GM12878 (cell line): Measurements from ENCODE around the gene KRT81. TPM values are rescaled to one million over a fixed set of nuclear protein-coding genes. Genes with fewer than 3 reads are reported as not detected.

Source experiments
- ATAC-seq: fragments of 200-7000 bp; cut with Tn5 transposase; 3 replicates; pipeline ENCODE4 v1.9.1; 2020; ENCODE audit warnings: mild to moderate bottlenecking, moderate library complexity
- BruUV-seq: library from RNA; stranded (reverse); fragments of 400-500 nt; replicated peaks from 2 replicates; lab custom pipeline; 2021; lab: Mats Ljungman, UMichigan
- CTCF ChIA-PET: fragments of 300-600 bp; sonication (Branson Sonifier 250); formaldehyde crosslinking; extraction: SDS; loops from one replicate; lab custom pipeline; 2021; ENCODE audit warnings: inconsistent platforms; lab: Yijun Ruan, JAX
- POLR2A ChIA-PET: fragments of 350-600 bp; formaldehyde crosslinking; extraction: SDS; loops from one replicate; lab custom pipeline; 2021; ENCODE audit warnings: inconsistent platforms; lab: Charles Lee
- RAD21 ChIA-PET: fragments of 300-600 bp; sonication (Branson Sonifier 250); formaldehyde crosslinking; loops from one replicate; lab custom pipeline; 2023; ENCODE audit warnings: antibody characterized with exemption; ENCODE audit not compliant: unreplicated experiment; lab: Charles Lee
- SMC1A ChIA-PET: fragments of 300-600 bp; sonication (Branson Sonifier 250); formaldehyde crosslinking; loops from one replicate; lab custom pipeline; 2023; ENCODE audit not compliant: unreplicated experiment, uncharacterized antibody; lab: Charles Lee
- DNase-seq: peaks from one replicate; pipeline ENCODE4 v3.0.0-alpha.2; 2011; ENCODE audit warnings: low read depth, low spot score
- FAIRE-seq: peaks from 3 replicates; lab custom pipeline; 2011; peaks lifted over from hg19 to GRCh38; lab: Jason Lieb, UNC
- H2AFZ ChIP-seq: 2 replicates; pipeline ENCODE4 v1.6.0; 2011; ENCODE audit warnings: low read depth, low read length, control low read depth; ENCODE audit not compliant: control insufficient read depth
- H3K27ac ChIP-seq: 2 replicates; pipeline ENCODE4 v1.5.1; 2011; ENCODE audit warnings: control low read depth; ENCODE audit not compliant: control insufficient read depth, insufficient read depth
- H3K27me3 ChIP-seq, 2 experiments: replicated peaks in 1 of 2; 2 replicates each; pipeline versions ENCODE4 v1.6.0 to v1.6.1; 2011; ENCODE audit warnings: low read length in 1 of 2; ENCODE audit not compliant: control insufficient read depth in 2 of 2, insufficient read depth in 2 of 2
- H3K36me3 ChIP-seq, 2 experiments: 2 replicates each; pipeline ENCODE4 v1.5.1; 2011; ENCODE audit warnings: low read length in 1 of 2; ENCODE audit not compliant: control insufficient read depth in 2 of 2, insufficient read depth in 2 of 2
- H3K4me1 ChIP-seq: 2 replicates; pipeline ENCODE4 v1.6.1; 2011; ENCODE audit warnings: mild to moderate bottlenecking, low read length, moderate library complexity, mixed read lengths; ENCODE audit not compliant: control insufficient read depth, insufficient read depth
- H3K4me2 ChIP-seq: 2 replicates; pipeline ENCODE4 v1.6.0; 2011; ENCODE audit warnings: control low read depth; ENCODE audit not compliant: control insufficient read depth, insufficient read depth
- H3K4me3 ChIP-seq: fragments of 200-600 bp; sonication (generic); 2 replicates; pipeline ENCODE4 v1.5.1; 2016
- H3K79me2 ChIP-seq: 2 replicates; pipeline ENCODE4 v1.6.0; 2011; ENCODE audit warnings: low read length; ENCODE audit not compliant: control insufficient read depth, insufficient read depth
- H3K9ac ChIP-seq: 2 replicates; pipeline ENCODE4 v1.8.0; 2011; ENCODE audit warnings: low read length, control low read depth, mixed read lengths; ENCODE audit not compliant: control insufficient read depth, insufficient read depth
- H3K9me3 ChIP-seq: replicated peaks from 3 replicates; pipeline ENCODE4 v1.5.1; 2011; ENCODE audit warnings: mild to moderate bottlenecking, low read length; ENCODE audit not compliant: control insufficient read depth, insufficient read depth
- H4K20me1 ChIP-seq: 2 replicates; pipeline ENCODE4 v1.6.0; 2011; ENCODE audit not compliant: control insufficient read depth, insufficient read depth
- BCL11A ChIP-seq: IDR thresholded peaks from 2 replicates; pipeline ENCODE4 v1.6.1; 2011; ENCODE audit warnings: low read depth, low read length
- CBFB ChIP-seq: IDR thresholded peaks from 2 replicates; pipeline ENCODE4 v1.6.1; 2016; ENCODE audit warnings: antibody characterized with exemption, low read depth
- CREB1 ChIP-seq: IDR thresholded peaks from 2 replicates; pipeline ENCODE4 v1.6.1; 2012; ENCODE audit warnings: low read depth, mild to moderate bottlenecking, inconsistent platforms
- JUNB ChIP-seq: IDR thresholded peaks from 2 replicates; pipeline ENCODE4 v1.6.1; 2016; ENCODE audit warnings: antibody characterized with exemption, mild to moderate bottlenecking
- PKNOX1 ChIP-seq: fragments of 450-650 bp; IDR thresholded peaks from 2 replicates; pipeline ENCODE4 v1.6.1; 2016; ENCODE audit warnings: mild to moderate bottlenecking
- TBL1XR1 ChIP-seq: IDR thresholded peaks from 2 replicates; pipeline ENCODE4 v1.6.1; 2012; ENCODE audit warnings: low read depth, low read length, improper control_type of control experiment
- ZNF622 ChIP-seq: fragments of 450-650 bp; IDR thresholded peaks from 2 replicates; pipeline ENCODE4 v1.6.1; 2017; ENCODE audit warnings: mild to moderate bottlenecking, inconsistent platforms
- WGBS: methylation state at CpG from one replicate; pipeline ENCODE4 v1.1.6; 2016; ENCODE audit warnings: low lambda C conversion rate; ENCODE audit not compliant: insufficient replicate concordance, insufficient coverage; ENCODE audit errors: missing lambda C conversion rate; 5-methylcytosine and 5-hydroxymethylcytosine counted together
- in situ Hi-C: fragments of 300-500 bp; cut with MboI; formaldehyde crosslinking; loops from 9 replicates; pipeline ENCODE4 v1.14.3; 2018; ENCODE audit warnings: mixed read lengths
- intact Hi-C: fragments of 100-400 bp; cut with micrococcal nuclease; formaldehyde crosslinking; loops from one replicate; pipeline ENCODE4 v1.14.2; 2022; ENCODE audit not compliant: unreplicated experiment
- polyA plus RNA-seq, 11 experiments: library from polyadenylated mRNA; depleted of rRNA in 4 of 11; unstranded in 6 of 11; stranded (reverse) in 5 of 11; fragments of >200 nt; fragmentation: Nextera tagmentation in 4 of 11; fragmentation: Illumina TruSeq in 1 of 11; extraction: Ambion mirVana in 4 of 11; extraction: Trizol in 1 of 11; gene quantifications; 1 replicate in 1 of 11; 2 replicates in 10 of 11; pipeline versions ENCODE4 v1.2.1 to v1.2.3, GENCODE V29; 2011 to 2016; ENCODE audit warnings: inconsistent platforms in 2 of 11, missing spikeins in 2 of 11, low read depth in 1 of 11
- total RNA-seq, 4 experiments: library from RNA; depleted of rRNA in 3 of 4; stranded (reverse); fragments of >200 nt in 3 of 4; fragmentation: Illumina TruSeq in 1 of 4; extraction: Trizol in 1 of 4; gene quantifications; 2 replicates each; pipeline versions ENCODE4 v1.2.1 to v1.2.3, GENCODE V29; 2013 to 2021

Gene KRT81
- total and polyA plus RNA-seq, 10 of the 15 experiments (the other 5 are each of a cell fraction or from before 2014, with no cell fraction given): 0.05 to 0.15 TPM; not detected in 8

- TF ChIP-seq PKNOX1: no peak
Measured at GRCh38 chr12:52319097-52319496, 27.8 kb upstream of the KRT81 start (continued).

GRCh38 chr12:52318241-52318990 is 27.1 kb upstream of the KRT81 start:
- H3K27ac ChIP-seq: no peak overlapping the region
- FAIRE-seq (no peak), DNase-seq (no peak)
- no TSS peak for BruUV-seq
- no peak overlapping the region for H3K4me3 ChIP-seq
- no peak overlapping the region for H3K4me2 ChIP-seq
- ChIA-PET RAD21 (no interaction called here), SMC1A (no interaction called here), POLR2A (no interaction called here)
- 24% methylated on average over 10 of the region's 11 CpGs for WGBS
- no peak overlapping the region for H3K9ac ChIP-seq
- intact Hi-C loops: no loop called here
- no peaks in the 10 kb centered on the region for H3K9me3 ChIP-seq
- in situ Hi-C loops: no loop called here
- no peaks in the 10 kb centered on the region for H3K36me3 ChIP-seq
- TF ChIP-seq ZNF622: no peak
- TF ChIP-seq JUNB: no peak
- TF ChIP-seq CBFB: no peak
- no peak for TF ChIP-seq CREB1
- no peak for TF ChIP-seq TBL1XR1
- TF ChIP-seq BCL11A: no peak
- TF ChIP-seq, all 136 proteins: peak for 0
- CTCF ChIA-PET: interaction anchor here (0.9 to 1.4 kb wide), 4 partner anchors 9 to 153 kb away, joined by 3 to 10 read pairs (median 4); no protein-coding TSS in a partner anchor
- no peak for ATAC-seq
- no peak overlapping the region for H2AFZ ChIP-seq
- no peaks in the 10 kb centered on the region for H4K20me1 ChIP-seq
- peaks cover 5 to 7% of the 10 kb centered on the region in 2 experiments for H3K27me3 ChIP-seq
- H3K4me1 ChIP-seq: no peaks in the 10 kb centered on the region
- H3K79me2 ChIP-seq: no peaks in the 10 kb centered on the region
